HG02884 (cell line): Measurements from ENCODE around the gene KCNK4.

ENCODE experiments used
- ATAC-seq: cut with Tn5 transposase; IDR thresholded peaks from one replicate; pipeline ENCODE4 v1.9.1; 2021; ENCODE audit warnings: mild to moderate bottlenecking, moderate library complexity; ENCODE audit not compliant: unreplicated experiment

KCNK4 gene

GRCh38 chr11:64268025-64268892 lies 22.8 kb upstream of the KCNK4 start:
- no peak for ATAC-seq

- no peak for ATAC-seq
Observed at GRCh38 chr11:64268893-64269539, 22.1 kb upstream of the KCNK4 start.

GRCh38 chr11:64269540-64270220 lies 21.4 kb upstream of the KCNK4 start:
- ATAC-seq, result peak; percentile 60

- no peak for ATAC-seq
Observed at GRCh38 chr11:64275031-64275800, 15.9 kb upstream of the KCNK4 start.

- ATAC-seq, result no peak
Observed at GRCh38 chr11:64275841-64276240, 15.3 kb upstream of the KCNK4 start.

- no peak for ATAC-seq
Observed at GRCh38 chr11:64276653-64277431, 14.3 kb upstream of the KCNK4 start.

- ATAC-seq, result no peak
Observed at GRCh38 chr11:64278576-64279190, 12.4 kb upstream of the KCNK4 start.

- ATAC-seq, result no peak
Observed at GRCh38 chr11:64281957-64282770, 8.9 kb upstream of the KCNK4 start.

- no peak for ATAC-seq
Observed at GRCh38 chr11:64283092-64283491, 8.0 kb upstream of the KCNK4 start.

- peak; percentile 72 for ATAC-seq
Observed at GRCh38 chr11:64284048-64284961, 6.8 kb upstream of the KCNK4 start, which contains the start of gene BAD. Gene BAD, minus strand, starts transcription at chr11:64284665. Its CDS starts 297 bp downstream, at chr11:64284368.

GRCh38 chr11:64284962-64285884 lies 5.9 kb upstream of the KCNK4 start, which contains the start of gene GPR137:
Gene GPR137, plus strand, starts transcription at chr11:64285848. Its CDS starts 677 bp downstream, at chr11:64286525.
- ATAC-seq, result peak; percentile 49

GRCh38 chr11:64285885-64286800 lies 5.0 kb upstream of the KCNK4 start:
- ATAC-seq, result no peak

GRCh38 chr11:64286801-64287159 lies 4.3 kb upstream of the KCNK4 start:
- no peak for ATAC-seq

GRCh38 chr11:64287676-64288352 lies 3.3 kb upstream of the KCNK4 start:
- ATAC-seq, result no peak

- ATAC-seq, result no peak
Observed at GRCh38 chr11:64288353-64288750, 2.8 kb upstream of the KCNK4 start.
